A549 (cell line): ENCODE results near the gene DHX34. TPM values are rescaled to one million over a fixed set of nuclear protein-coding genes. Genes with fewer than 3 reads are reported as not detected.
A peak's percentile ranks its signal among the peaks of the same experiment; 100 is the strongest.

Source experiments
- ATAC-seq, 2 experiments: fragments of 200-7000 bp in 1 of 2; fragments of >200 bp in 1 of 2; cut with Nextera tagmentation in 1 of 2; cut with Tn5 transposase in 1 of 2; 3 replicates each; pipeline versions ENCODE4 v1.8.0 to v1.9.1; 2018 to 2020; ENCODE audit warnings: mild to moderate bottlenecking in 1 of 2, moderate library complexity in 1 of 2
- CTCF ChIA-PET: fragments of 300-600 bp; sonication (Branson Sonifier 250); formaldehyde crosslinking; extraction: SDS; loops from one replicate; lab custom pipeline; 2021; ENCODE audit warnings: antibody characterized with exemption, inconsistent platforms; lab: Yijun Ruan, JAX
- POLR2A ChIA-PET: fragments of 350-600 bp; formaldehyde crosslinking; extraction: SDS; loops from one replicate; lab custom pipeline; 2021; ENCODE audit warnings: antibody characterized with exemption, inconsistent platforms; lab: Yijun Ruan, JAX
- DNase-seq, 2 experiments: peaks; one replicate each; pipeline versions ENCODE4 v3.0.0 to v3.0.0-alpha.2; 2011 to 2016; ENCODE audit warnings: low read depth in 1 of 2, low spot score in 1 of 2
- FAIRE-seq: peaks from 2 replicates; lab custom pipeline; 2011; peaks lifted over from hg19 to GRCh38; lab: Jason Lieb, UNC
- H3K27ac ChIP-seq, 2 experiments: fragments of >200 bp; sonication (Bioruptor Twin); formaldehyde crosslinking; 3 replicates each; pipeline ENCODE4 v1.5.1; 2016 to 2017
- H3K4me1 ChIP-seq: fragments of >200 bp; sonication (Bioruptor Twin); formaldehyde crosslinking; 3 replicates; pipeline ENCODE4 v1.6.1; 2016
- H3K4me2 ChIP-seq: fragments of >200 bp; sonication (Bioruptor Twin); formaldehyde crosslinking; 3 replicates; pipeline ENCODE4 v1.6.1; 2016
- H3K4me3 ChIP-seq: fragments of >200 bp; sonication (Bioruptor Twin); formaldehyde crosslinking; 3 replicates; pipeline ENCODE4 v1.5.1; 2016
- H3K9me3 ChIP-seq: fragments of >200 bp; sonication (Bioruptor Twin); formaldehyde crosslinking; 3 replicates; pipeline ENCODE4 v1.6.1; 2016
- BCL3 ChIP-seq: fragments of >200 bp; sonication (Bioruptor Twin); formaldehyde crosslinking; IDR thresholded peaks from 3 replicates; pipeline ENCODE4 v1.6.1; 2016
- CBX2 ChIP-seq: fragments of 200-600 bp; sonication (generic); IDR thresholded peaks from 2 replicates; pipeline ENCODE4 v1.6.1; 2016; ENCODE audit warnings: low read depth, mild to moderate bottlenecking, borderline replicate concordance
- CHD4 ChIP-seq: fragments of 200-600 bp; sonication (generic); IDR thresholded peaks from 2 replicates; pipeline ENCODE4 v1.6.1; 2016; ENCODE audit warnings: antibody characterized with exemption, mild to moderate bottlenecking, borderline replicate concordance
- CTCF ChIP-seq: fragments of >200 bp; sonication (Bioruptor Twin); formaldehyde crosslinking; IDR thresholded peaks from 3 replicates; pipeline ENCODE4 v1.5.1; 2016
- E2F6 ChIP-seq: IDR thresholded peaks from 2 replicates; pipeline ENCODE4 v1.6.1; 2012; ENCODE audit warnings: low read depth, borderline replicate concordance
- EP300 ChIP-seq, 2 experiments: fragments of >200 bp; sonication (Bioruptor Twin); formaldehyde crosslinking; IDR thresholded peaks; 2 replicates in 1 of 2; 3 replicates in 1 of 2; pipeline ENCODE4 v1.6.1; 2016 to 2017
- ESRRA ChIP-seq: fragments of 150-350 bp; IDR thresholded peaks from 2 replicates; pipeline ENCODE4 v1.6.1; 2014; ENCODE audit warnings: mild to moderate bottlenecking, low read length, borderline replicate concordance
- FOSL2 ChIP-seq, 2 experiments: fragments of 450-650 bp in 1 of 2; fragments of >200 bp in 1 of 2; sonication (Bioruptor Twin) in 1 of 2; formaldehyde crosslinking; IDR thresholded peaks; 2 replicates each; pipeline versions ENCODE4 v1.5.0 to v1.6.1; 2016 to 2020; ENCODE audit warnings: mild to moderate bottlenecking in 1 of 2, moderate library complexity in 1 of 2
- HES2 ChIP-seq: fragments of >200 bp; sonication (Bioruptor Twin); formaldehyde crosslinking; IDR thresholded peaks from 2 replicates; pipeline ENCODE4 v1.6.1; 2016
- HEYL ChIP-seq: fragments of 250-450 bp; sonication (Bioruptor Pico); IDR thresholded peaks from 2 replicates; pipeline ENCODE4 v1.8.0; 2021; ENCODE audit warnings: mild to moderate bottlenecking, moderate library complexity
- HOXA7 ChIP-seq: fragments of 250-450 bp; sonication (Bioruptor Pico); IDR thresholded peaks from 2 replicates; pipeline ENCODE4 v1.5.0; 2020; ENCODE audit warnings: mild to moderate bottlenecking, moderate library complexity
- HOXB5 ChIP-seq: fragments of 250-450 bp; sonication (Bioruptor Pico); IDR thresholded peaks from 2 replicates; pipeline ENCODE4 v1.5.0; 2020; ENCODE audit warnings: mild to moderate bottlenecking, moderate library complexity
- JUNB ChIP-seq: fragments of >200 bp; sonication (Bioruptor Twin); formaldehyde crosslinking; IDR thresholded peaks from 2 replicates; pipeline ENCODE4 v1.6.1; 2016
- KDM5A ChIP-seq: fragments of 200-600 bp; sonication (generic); IDR thresholded peaks from 2 replicates; pipeline ENCODE4 v1.6.1; 2016; ENCODE audit warnings: antibody characterized with exemption, mild to moderate bottlenecking
- MAFK ChIP-seq: fragments of 450-650 bp; IDR thresholded peaks from 2 replicates; pipeline ENCODE4 v1.6.1; 2014; ENCODE audit not compliant: partially characterized antibody
- MAZ ChIP-seq: fragments of 150-350 bp; IDR thresholded peaks from 2 replicates; pipeline ENCODE4 v1.6.1; 2014; ENCODE audit warnings: antibody characterized with exemption, low read depth, low read length, borderline replicate concordance
- MYC ChIP-seq: IDR thresholded peaks from 2 replicates; pipeline ENCODE4 v1.6.1; 2012; ENCODE audit warnings: mild to moderate bottlenecking, inconsistent platforms, low read length, improper control_type of control experiment, borderline replicate concordance
- NFE2L2 ChIP-seq: fragments of 150-350 bp; conservative IDR thresholded peaks from 2 replicates; pipeline ENCODE4 v1.6.1; 2014; ENCODE audit warnings: low read length
- NPAS2 ChIP-seq: fragments of 250-450 bp; sonication (Bioruptor Pico); IDR thresholded peaks from 2 replicates; pipeline ENCODE4 v1.8.0; 2022; ENCODE audit warnings: mild to moderate bottlenecking, moderate library complexity, borderline replicate concordance
- RARB ChIP-seq: fragments of 250-450 bp; sonication (Bioruptor Pico); IDR thresholded peaks from 2 replicates; pipeline ENCODE4 v1.8.0; 2021; ENCODE audit warnings: mild to moderate bottlenecking, moderate library complexity
- RFX5 ChIP-seq: fragments of 450-650 bp; IDR thresholded peaks from 2 replicates; pipeline ENCODE4 v1.7.1; 2014; ENCODE audit warnings: antibody characterized with exemption, mild to moderate bottlenecking, moderate library complexity
- SMC3 ChIP-seq: fragments of >200 bp; sonication (Bioruptor Twin); formaldehyde crosslinking; IDR thresholded peaks from 3 replicates; pipeline ENCODE4 v1.6.1; 2018; ENCODE audit warnings: inconsistent platforms
- SREBF2 ChIP-seq: fragments of 450-650 bp; IDR thresholded peaks from 2 replicates; pipeline ENCODE4 v1.6.1; 2014; ENCODE audit warnings: mild to moderate bottlenecking, moderate library complexity
- TP53 ChIP-seq: fragments of 250-450 bp; sonication (Bioruptor Pico); IDR thresholded peaks from 2 replicates; pipeline ENCODE4 v1.5.0; 2021; ENCODE audit warnings: mild to moderate bottlenecking, moderate library complexity
- ZFP36 ChIP-seq: fragments of 450-650 bp; IDR thresholded peaks from 2 replicates; pipeline ENCODE4 v1.6.1; 2014; ENCODE audit warnings: borderline replicate concordance; ENCODE audit not compliant: partially characterized antibody
- ZSCAN20 ChIP-seq: fragments of 250-450 bp; sonication (Bioruptor Pico); IDR thresholded peaks from 2 replicates; pipeline ENCODE4 v1.8.0; 2022; ENCODE audit warnings: mild to moderate bottlenecking, moderate library complexity
- WGBS: methylation state at CpG from one replicate; pipeline ENCODE4 v1.1.6; 2017; ENCODE audit errors: missing lambda C conversion rate; 5-methylcytosine and 5-hydroxymethylcytosine counted together
- polyA plus RNA-seq, 4 experiments: library from polyadenylated mRNA; depleted of rRNA in 3 of 4; stranded (reverse); fragments of >200 nt; fragmentation: RNase III in 1 of 4; extraction: RNeasy Plus Mini Kit Qiagen cat#74134 plus additional on column Dnase treatment in 1 of 4; gene quantifications; 2 replicates in 3 of 4; 3 replicates in 1 of 4; pipeline ENCODE4 v1.2.3, GENCODE V29; 2011 to 2017
- TF ChIP-seq, protein P1 (sequence below): fragments of 150-350 bp; IDR thresholded peaks from 2 replicates; pipeline ENCODE4 v1.6.1; 2014; ENCODE audit warnings: low read depth, mild to moderate bottlenecking, low read length

DHX34 gene
- polyA plus RNA-seq, 2 of the 4 experiments (the other 2 are of a cell fraction), result 12.4 to 24.5 TPM

DNA sequence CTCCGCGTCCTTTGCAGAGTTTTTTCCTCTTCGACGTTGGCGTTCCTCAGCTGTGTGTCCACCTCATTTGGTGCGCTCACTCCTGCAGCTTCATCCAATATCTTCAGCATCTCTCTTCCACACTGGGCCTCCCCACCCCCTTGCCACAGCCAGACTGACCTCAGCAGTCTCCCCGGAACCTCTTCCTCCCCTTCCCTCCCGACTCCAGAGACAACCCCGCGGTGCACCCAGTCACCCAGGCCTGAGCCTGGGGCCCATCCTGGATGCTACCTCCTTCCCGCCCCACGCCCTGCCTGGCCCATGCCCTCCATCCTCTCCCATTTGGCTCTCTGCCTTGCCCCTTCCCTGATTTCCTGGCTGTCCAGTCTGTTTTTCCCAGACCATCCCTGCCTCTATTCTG lies 25.2 kb upstream of the DHX34 start:
- Histone ChIP-seq H3K4me1 (no peaks in the 10 kb centered on the region), H3K4me2 (no peak overlapping the region), H3K27ac (peak overlapping the region in 1 of 2 experiments; percentile 51; a peak in 3 of 6 replicates), H3K9me3 (peaks cover 5% of the 10 kb centered on the region), H3K4me3 (no peak overlapping the region)
- CTCF ChIA-PET, result interaction anchor here (0.6 to 2.7 kb wide), 13 partner anchors 9 to 191 kb away, joined by 3 to 21 read pairs (median 3); partner anchors contain the start of gene DHX34
- TF ChIP-seq SMC3, result no peak
- no peak for TF ChIP-seq BCL3
- TF ChIP-seq SREBF2, result no peak
- no peak for TF ChIP-seq ZSCAN20 (CRISPR knock-in tag)
- TF ChIP-seq KDM5A, result no peak
- TF ChIP-seq E2F6, result no peak
- TF ChIP-seq ZFP36, result no peak
- TF ChIP-seq ESRRA, result no peak
- TF ChIP-seq JUNB, result no peak
- no peak for TF ChIP-seq EP300 (IDR thresholded peaks at IDR 0.05)
- no peak for TF ChIP-seq HOXB5 (CRISPR knock-in tag)
- TF ChIP-seq CHD4, result no peak
- TF ChIP-seq MAZ, result no peak
- TF ChIP-seq HEYL, result no peak
- TF ChIP-seq RARB (CRISPR knock-in tag), result no peak
- FAIRE-seq (no peak), DNase-seq (no peak), ATAC-seq (peak; percentile 35 to 39; a peak in 4 of 6 replicates)
- 91% methylated on average over 12 of the region's 12 CpGs for WGBS
- POLR2A ChIA-PET, result no interaction called here

DNA sequence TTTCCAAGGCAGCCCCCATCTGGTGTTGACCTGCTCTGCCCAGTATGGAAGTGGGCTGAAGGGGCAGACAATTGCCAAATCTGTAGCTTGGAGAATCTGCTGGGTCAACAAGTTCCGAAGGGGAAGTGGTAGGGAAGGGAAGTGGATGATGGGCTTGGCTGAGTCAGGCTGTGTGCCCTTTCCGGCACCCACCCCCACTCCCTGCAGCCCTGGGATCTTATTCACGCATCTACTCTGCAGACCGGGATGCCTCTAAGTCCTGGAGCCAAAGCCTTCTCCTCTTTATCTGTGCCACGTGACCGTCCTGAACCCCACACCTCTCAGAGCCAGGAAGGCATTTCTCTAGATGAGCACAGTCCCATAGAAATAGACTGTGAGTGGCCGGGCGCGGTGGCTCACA lies 24.6 kb upstream of the DHX34 start:
- no peak overlapping the region for H3K4me2 ChIP-seq
- H3K27ac ChIP-seq, result peak overlapping the region in 1 of 2 experiments; percentile 51; a peak in 3 of 6 replicates
- POLR2A ChIA-PET, result no interaction called here
- TF ChIP-seq MAFK (peak; percentile 33), EP300 (IDR thresholded peaks at IDR 0.05) (no peak)
- DNase-seq (no peak), ATAC-seq (peak in 1 of 2 experiments; percentile 12; a peak in 1 of 6 replicates), FAIRE-seq (no peak)
- 72% methylated on average over 9 of the region's 9 CpGs for WGBS
- CTCF ChIA-PET, result interaction anchor here (0.7 to 2.7 kb wide), 7 partner anchors 11 to 46 kb away, joined by 3 to 21 read pairs (median 3); partner anchors contain the start of gene DHX34
- H3K4me1 ChIP-seq, result no peaks in the 10 kb centered on the region
- peaks cover 5% of the 10 kb centered on the region for H3K9me3 ChIP-seq
- no peak overlapping the region for H3K4me3 ChIP-seq

GRCh38 chr19:47330466-47330869 lies 18.6 kb upstream of the DHX34 start:
- 0 out of 3 replicates have a peak overlapping the region, but pooled peaks have one; percentile 18 for H3K4me2 ChIP-seq
- H3K4me3 ChIP-seq, result no peak overlapping the region
- CTCF ChIA-PET, result interaction anchor here (0.8 to 9.0 kb wide), 7 partner anchors 9 to 376 kb away, joined by 3 to 72 read pairs (median 4); partner anchors contain the start of gene DHX34
- FAIRE-seq (no peak), ATAC-seq (no peak), DNase-seq (no peak)
- POLR2A ChIA-PET, result interaction anchor here (0.6 to 1.1 kb wide), 2 partner anchors 19 to 21 kb away, joined by 3 to 6 read pairs; partner anchors contain the start of gene DHX34
- H3K27ac ChIP-seq, result peak overlapping the region; percentile 45 to 49; a peak in 4 of 6 replicates
- WGBS, result 63% methylated on average over 9 of the region's 9 CpGs
- H3K9me3 ChIP-seq, result no peaks in the 10 kb centered on the region
- H3K4me1 ChIP-seq, result peaks cover 24% of the 10 kb centered on the region
- TF ChIP-seq, protein P1, sequence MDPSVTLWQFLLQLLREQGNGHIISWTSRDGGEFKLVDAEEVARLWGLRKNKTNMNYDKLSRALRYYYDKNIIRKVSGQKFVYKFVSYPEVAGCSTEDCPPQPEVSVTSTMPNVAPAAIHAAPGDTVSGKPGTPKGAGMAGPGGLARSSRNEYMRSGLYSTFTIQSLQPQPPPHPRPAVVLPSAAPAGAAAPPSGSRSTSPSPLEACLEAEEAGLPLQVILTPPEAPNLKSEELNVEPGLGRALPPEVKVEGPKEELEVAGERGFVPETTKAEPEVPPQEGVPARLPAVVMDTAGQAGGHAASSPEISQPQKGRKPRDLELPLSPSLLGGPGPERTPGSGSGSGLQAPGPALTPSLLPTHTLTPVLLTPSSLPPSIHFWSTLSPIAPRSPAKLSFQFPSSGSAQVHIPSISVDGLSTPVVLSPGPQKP, result no peak
- TF ChIP-seq TP53 (CRISPR knock-in tag) (no peak), RFX5 (no peak), NPAS2 (CRISPR knock-in tag) (no peak), HOXA7 (no peak), CBX2 (no peak), SMC3 (no peak), ESRRA (no peak), HES2 (no peak), NFE2L2 (no peak), HOXB5 (CRISPR knock-in tag) (no peak), CTCF (no peak), BCL3 (no peak), MYC (no peak), MAFK (no peak), KDM5A (no peak), FOSL2 (IDR thresholded peaks at IDR 0.05) (no peak), FOSL2 (CRISPR knock-in tag; IDR thresholded peaks at IDR 0.05) (no peak)
